Stomach (tissue), 4 donors: ENCODE results near the gene TMEM131.

ENCODE experiments used
- POLR2A ChIP-seq, 4 donors: fragments of 450-650 bp; IDR thresholded peaks; one replicate each; pipeline ENCODE4 v1.6.1; 2016; ENCODE audit warnings: antibody characterized with exemption in 4 of 4, control low read depth in 2 of 4, mild to moderate bottlenecking in 1 of 4, moderate library complexity in 1 of 4
- TF ChIP-seq, protein P1 (sequence below), 7 experiments: fragments of 450-650 bp in 4 of 7; fragments of 200-600 bp in 3 of 7; sonication (generic) in 3 of 7; IDR thresholded peaks; one replicate each; pipeline ENCODE4 v1.5.1; 2016 to 2019; ENCODE audit warnings: antibody characterized with exemption in 7 of 7, control low read depth in 2 of 7, mild to moderate bottlenecking in 1 of 7

DNA sequence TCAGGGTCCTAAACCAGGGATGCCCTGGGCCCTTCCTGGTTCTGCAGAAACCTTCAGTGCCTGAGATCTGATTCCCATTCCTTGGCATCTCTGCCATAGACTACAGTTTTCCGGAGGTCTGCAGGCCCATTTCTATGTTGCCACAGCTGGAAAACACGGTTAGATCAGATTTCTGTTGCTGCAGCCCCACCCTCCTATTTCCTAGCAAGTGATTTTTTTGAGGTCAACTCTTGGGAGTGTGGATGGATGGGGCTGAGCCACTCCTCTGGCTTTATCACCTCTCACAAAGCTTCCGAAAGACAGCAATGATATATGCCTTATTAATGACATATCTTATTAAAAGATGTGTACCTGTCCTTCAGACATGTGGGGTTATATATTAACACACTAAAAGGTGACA is 226.0 kb downstream of the TMEM131 start:
- no peak for TF ChIP-seq POLR2A (IDR thresholded peaks at IDR 0.05)
- TF ChIP-seq, protein P1, sequence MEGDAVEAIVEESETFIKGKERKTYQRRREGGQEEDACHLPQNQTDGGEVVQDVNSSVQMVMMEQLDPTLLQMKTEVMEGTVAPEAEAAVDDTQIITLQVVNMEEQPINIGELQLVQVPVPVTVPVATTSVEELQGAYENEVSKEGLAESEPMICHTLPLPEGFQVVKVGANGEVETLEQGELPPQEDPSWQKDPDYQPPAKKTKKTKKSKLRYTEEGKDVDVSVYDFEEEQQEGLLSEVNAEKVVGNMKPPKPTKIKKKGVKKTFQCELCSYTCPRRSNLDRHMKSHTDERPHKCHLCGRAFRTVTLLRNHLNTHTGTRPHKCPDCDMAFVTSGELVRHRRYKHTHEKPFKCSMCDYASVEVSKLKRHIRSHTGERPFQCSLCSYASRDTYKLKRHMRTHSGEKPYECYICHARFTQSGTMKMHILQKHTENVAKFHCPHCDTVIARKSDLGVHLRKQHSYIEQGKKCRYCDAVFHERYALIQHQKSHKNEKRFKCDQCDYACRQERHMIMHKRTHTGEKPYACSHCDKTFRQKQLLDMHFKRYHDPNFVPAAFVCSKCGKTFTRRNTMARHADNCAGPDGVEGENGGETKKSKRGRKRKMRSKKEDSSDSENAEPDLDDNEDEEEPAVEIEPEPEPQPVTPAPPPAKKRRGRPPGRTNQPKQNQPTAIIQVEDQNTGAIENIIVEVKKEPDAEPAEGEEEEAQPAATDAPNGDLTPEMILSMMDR (IDR thresholded peaks at IDR 0.05), result no peak
